ENCODE measurements around the gene CARMIL1. TPM values are rescaled to one million over a fixed set of nuclear protein-coding genes. Genes with fewer than 3 reads are reported as not detected.

The CARMIL1 gene
- total and polyA plus RNA-seq, 2 of the 8 experiments (the other 6 are each of a cell fraction or from before 2014, with no cell fraction given) = 20.3 to 40.4 TPM

DNA sequence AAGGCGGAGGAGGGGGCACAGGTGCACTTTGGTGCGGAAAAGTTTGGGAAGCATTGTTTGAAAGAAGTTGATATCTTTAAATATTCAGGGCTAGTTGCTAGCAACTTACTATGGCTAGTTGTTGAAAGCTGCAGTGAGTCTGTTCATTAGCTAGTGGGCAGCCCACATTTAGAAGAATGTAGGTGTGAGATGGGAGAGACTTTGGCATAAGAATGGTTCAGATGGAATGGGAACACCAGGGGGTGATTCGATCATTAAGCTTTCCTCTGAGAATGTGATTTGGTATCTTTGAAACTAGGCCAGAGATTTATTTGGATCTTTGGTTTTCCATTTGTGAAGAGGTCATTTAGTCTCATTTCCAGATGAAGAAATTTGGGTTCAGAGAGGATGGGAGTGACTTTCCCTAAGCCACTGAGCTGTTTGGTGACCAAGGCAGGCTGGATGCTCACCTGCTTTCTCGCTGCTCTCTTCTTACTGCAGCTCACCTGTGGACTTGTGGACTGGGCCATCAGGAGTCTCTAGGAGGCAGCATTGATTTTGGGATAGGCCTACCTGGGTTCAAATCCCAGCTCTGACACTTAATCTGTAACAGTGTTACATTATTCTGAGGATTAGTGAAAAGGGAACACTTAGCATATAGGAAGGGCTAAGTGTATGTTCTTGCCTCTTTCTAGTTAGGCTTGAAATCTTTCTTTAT is 62.9 kb downstream of the CARMIL1 start:
- Histone ChIP-seq H4K91ac (replicated peaks; ENCODE audit: insufficient read length, low read length) (peak overlapping the region; percentile 73), H3K4me1 (replicated peaks in 1 of 4; ENCODE audit: control insufficient read depth in 3 of 4, insufficient read depth in 4 of 4, low read length in 3 of 4) (peaks cover 6 to 24% (median 14%) of the 10 kb centered on the region in 4 experiments), H3K79me2 (ENCODE audit: control insufficient read depth in 1 of 2, insufficient read depth in 2 of 2, low read length in 2 of 2) (peaks cover 19 to 87% of the 10 kb centered on the region in 2 experiments), H3K27me3 (replicated peaks in 1 of 4; ENCODE audit: control insufficient read depth in 3 of 4, extremely low read depth in 1 of 4, insufficient read depth in 3 of 4, low read length in 3 of 4) (no peaks in the 10 kb centered on the region), H4K20me1 (replicated peaks in 1 of 2; ENCODE audit: control insufficient read depth in 1 of 2, insufficient read depth in 2 of 2, low read length in 2 of 2) (no peaks in the 10 kb centered on the region), H2BK15ac (ENCODE audit: low read length) (no peak overlapping the region), H3K79me1 (ENCODE audit: low read depth, low read length) (peaks cover 10% of the 10 kb centered on the region; the same call in 1 of the 2 replicates), H2AFZ (ENCODE audit: low read length) (no peak overlapping the region), H3K4me2 (ENCODE audit: insufficient read depth in 1 of 2, low read depth in 2 of 2, low read length in 2 of 2) (peak overlapping the region; percentile 60 to 72), H3K9me3 (ENCODE audit: insufficient read depth in 2 of 2, low read depth in 1 of 2, low read length in 1 of 2) (no peaks in the 10 kb centered on the region), H3K4ac (replicated peaks; ENCODE audit: insufficient read length, low read depth, low read length) (no peak overlapping the region), H3K27ac (ENCODE audit: low read depth, low read length) (peak overlapping the region; percentile 65; the same call in 1 of the 2 replicates), H2BK5ac (ENCODE audit: low read depth, low read length) (peak overlapping the region; percentile 36; the same call in 1 of the 2 replicates), H3K36me3 (ENCODE audit: control insufficient read depth in 2 of 4, insufficient read depth in 4 of 4, low read length in 3 of 4) (0 out of 8 replicates have a peak, but pooled peaks cover 0 to 2% (median 0%) of the 10 kb centered on the region in 4 experiments), H3K23me2 (ENCODE audit: low read depth, low read length) (peaks cover 2% of the 10 kb centered on the region; the same call in 1 of the 2 replicates), H4K8ac (ENCODE audit: extremely low read depth, insufficient read depth, low read length) (no peak overlapping the region), H3K9ac (replicated peaks in 1 of 4; ENCODE audit: extremely low read depth in 1 of 4, low read depth in 3 of 4, low read length in 3 of 4) (no peak overlapping the region), H2BK120ac (replicated peaks; ENCODE audit: low read depth, low read length) (no peak overlapping the region), H2AK5ac (ENCODE audit: low read depth, low read length) (peak overlapping the region; percentile 68; the same call in 1 of the 2 replicates), H3K4me3 (ENCODE audit: extremely low read depth in 1 of 4, insufficient read depth in 2 of 4, low read depth in 3 of 4, low read length in 4 of 4) (peak overlapping the region in 1 of 4 experiments; percentile 35; a peak in 1 of 8 replicates), H3K18ac (ENCODE audit: extremely low read depth, low read length) (no peak overlapping the region; the same call in 1 of the 2 replicates), H4K5ac (ENCODE audit: insufficient read length, low read depth, low read length) (no peak overlapping the region), H2BK12ac (ENCODE audit: low read depth, low read length) (peak overlapping the region; percentile 78), H3K23ac (ENCODE audit: insufficient read length) (no peak overlapping the region), H3K56ac (replicated peaks; ENCODE audit: insufficient read length, low read depth, low read length) (no peak overlapping the region), H3K14ac (ENCODE audit: insufficient read length) (no peak overlapping the region), H2BK20ac (ENCODE audit: low read length) (no peak overlapping the region)
- peak in 1 of 2 experiments; percentile 31 for DNase-seq (ENCODE audit: low read depth in 1 of 2, low spot score in 2 of 2)
- whole genome bisulfite sequencing, 2 experiments (ENCODE audit: extremely low coverage in 1 of 2, insufficient coverage in 1 of 2, insufficient read length in 1 of 2, insufficient replicate concordance in 2 of 2, low coverage in 1 of 2, low lambda C conversion rate in 2 of 2, missing lambda C conversion rate in 1 of 2) = 67% methylated on average over 4 of the region's 4 CpGs; no CpG with 5 or more reads in 1 of the 2 experiments
- POLR2A ChIA-PET (ENCODE audit: partially characterized antibody) = interaction anchor here (0.9 to 1.5 kb wide), 4 partner anchors 11 to 22 kb away, joined by 3 to 6 read pairs (median 3); no protein-coding TSS in a partner anchor
- CTCF ChIA-PET (ENCODE audit: partially characterized antibody) = interaction anchor here (0.6 to 4.4 kb wide), 17 partner anchors 12 to 218 kb away, joined by 3 to 37 read pairs (median 5); partner anchors contain the start of gene CARMIL1
- peak; percentile 70 for FAIRE-seq
- TF ChIP-seq EGR1 (IDR thresholded peaks at IDR 0.05; ENCODE audit: borderline replicate concordance, low read depth, low read length) (0 out of 2 replicates have a peak, but pooled peaks have one; percentile 7), TAF7 (optimal IDR thresholded peaks at IDR 0.05; ENCODE audit: borderline replicate concordance, low read depth, low read length) (no peak), KDM5A (IDR thresholded peaks at IDR 0.05; ENCODE audit: low read length) (no peak), HDAC6 (IDR thresholded peaks at IDR 0.05; ENCODE audit: low read depth, low read length) (no peak)

Data from H1 (cell line).